Suprapubic skin (tissue), 4 donors: ENCODE data around the gene TRAPPC2L.

Experiments used
- POLR2A ChIP-seq, 2 donors: fragments of 450-650 bp; IDR thresholded peaks; one replicate each; pipeline ENCODE4 v1.6.1; 2017; ENCODE audit warnings: antibody characterized with exemption in 2 of 2, mild to moderate bottlenecking in 2 of 2, moderate library complexity in 2 of 2
- POLR2AphosphoS5 ChIP-seq, 3 donors: sonication (generic); formaldehyde crosslinking; IDR thresholded peaks; one replicate each; pipeline ENCODE4 v1.6.1; 2017; ENCODE audit warnings: antibody characterized with exemption in 3 of 3

DNA sequence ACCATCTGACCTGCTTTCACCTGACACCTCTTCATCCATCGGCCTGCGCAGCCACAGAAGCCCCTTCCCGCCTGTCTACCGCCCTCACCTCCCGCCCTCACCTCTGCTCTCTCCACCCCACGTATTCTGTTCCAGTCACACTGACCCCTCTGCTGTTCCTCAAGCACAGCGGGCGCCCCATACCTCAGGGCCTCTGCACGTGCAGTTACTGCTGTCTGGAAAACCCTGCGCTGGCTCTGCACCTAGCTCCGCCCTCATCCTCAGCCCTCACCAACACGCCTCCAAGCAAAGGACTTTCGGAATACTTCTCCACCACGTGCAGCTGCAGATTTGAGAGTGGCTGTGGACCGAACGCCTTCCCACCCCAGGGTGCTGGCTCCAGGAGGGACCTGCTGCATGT is 34.2 kb downstream of the TRAPPC2L start:
- TF ChIP-seq POLR2A (IDR thresholded peaks at IDR 0.05) (no peak), POLR2AphosphoS5 (IDR thresholded peaks at IDR 0.05) (no peak)
